GM12873 (cell line): ENCODE measurements around the gene ZKSCAN4.

Experiments
- TF ChIP-seq, protein P1 (sequence below): IDR thresholded peaks from 2 replicates; pipeline ENCODE4 v1.5.1; 2012; ENCODE audit warnings: low read depth, mild to moderate bottlenecking, moderate library complexity, low read length, control low read depth; ENCODE audit not compliant: insufficient read depth; ENCODE audit errors: missing control alignments

ZKSCAN4 gene

DNA sequence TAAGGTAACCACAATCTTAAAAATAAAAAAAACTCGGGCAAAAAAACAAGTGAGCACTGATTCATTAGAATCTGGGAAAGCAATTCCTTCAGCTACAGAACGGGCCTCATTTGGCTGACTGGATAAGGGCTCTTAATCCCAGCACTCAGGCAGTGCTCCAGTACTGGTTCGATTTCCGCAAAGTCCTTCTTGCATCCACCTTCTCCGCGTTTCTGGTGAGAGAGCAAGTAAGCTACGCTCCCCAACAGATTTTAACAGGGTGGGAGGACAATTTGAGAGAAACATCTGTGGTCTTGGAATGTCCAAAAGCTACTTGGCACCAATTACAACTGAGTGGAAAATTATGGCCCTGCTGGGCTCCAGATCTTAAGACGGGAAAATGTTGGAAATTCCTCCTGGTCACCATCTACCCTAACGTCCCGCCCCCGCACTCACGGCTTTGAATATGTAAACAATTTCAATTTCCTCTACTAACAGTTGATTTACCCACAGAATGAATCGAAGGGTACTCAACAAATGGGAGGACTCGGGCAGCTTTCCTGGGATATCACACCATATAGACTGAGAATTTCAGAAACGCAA is 45.0 kb downstream of the ZKSCAN4 start:
- TF ChIP-seq, protein P1, sequence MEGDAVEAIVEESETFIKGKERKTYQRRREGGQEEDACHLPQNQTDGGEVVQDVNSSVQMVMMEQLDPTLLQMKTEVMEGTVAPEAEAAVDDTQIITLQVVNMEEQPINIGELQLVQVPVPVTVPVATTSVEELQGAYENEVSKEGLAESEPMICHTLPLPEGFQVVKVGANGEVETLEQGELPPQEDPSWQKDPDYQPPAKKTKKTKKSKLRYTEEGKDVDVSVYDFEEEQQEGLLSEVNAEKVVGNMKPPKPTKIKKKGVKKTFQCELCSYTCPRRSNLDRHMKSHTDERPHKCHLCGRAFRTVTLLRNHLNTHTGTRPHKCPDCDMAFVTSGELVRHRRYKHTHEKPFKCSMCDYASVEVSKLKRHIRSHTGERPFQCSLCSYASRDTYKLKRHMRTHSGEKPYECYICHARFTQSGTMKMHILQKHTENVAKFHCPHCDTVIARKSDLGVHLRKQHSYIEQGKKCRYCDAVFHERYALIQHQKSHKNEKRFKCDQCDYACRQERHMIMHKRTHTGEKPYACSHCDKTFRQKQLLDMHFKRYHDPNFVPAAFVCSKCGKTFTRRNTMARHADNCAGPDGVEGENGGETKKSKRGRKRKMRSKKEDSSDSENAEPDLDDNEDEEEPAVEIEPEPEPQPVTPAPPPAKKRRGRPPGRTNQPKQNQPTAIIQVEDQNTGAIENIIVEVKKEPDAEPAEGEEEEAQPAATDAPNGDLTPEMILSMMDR: no peak

DNA sequence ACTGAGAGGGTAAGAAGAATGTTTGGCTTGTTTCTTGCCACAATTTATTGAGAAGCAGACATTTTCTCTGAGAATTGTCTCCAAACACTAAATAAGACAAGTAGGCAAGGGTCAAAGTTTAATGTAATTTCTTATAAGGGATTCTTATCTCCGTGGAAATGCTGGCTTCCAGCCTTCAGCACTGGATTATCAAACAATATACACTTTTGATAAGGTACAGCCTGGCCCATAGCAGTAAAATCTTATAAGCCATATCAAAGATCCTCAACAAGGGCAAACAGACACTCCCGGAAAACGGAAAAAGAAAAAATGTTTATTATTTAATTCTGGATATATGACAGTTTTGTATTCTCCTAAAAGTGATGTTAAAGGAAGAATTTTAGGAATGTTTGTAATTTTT is 45.5 kb downstream of the ZKSCAN4 start:
- TF ChIP-seq, protein P1: no peak

DNA sequence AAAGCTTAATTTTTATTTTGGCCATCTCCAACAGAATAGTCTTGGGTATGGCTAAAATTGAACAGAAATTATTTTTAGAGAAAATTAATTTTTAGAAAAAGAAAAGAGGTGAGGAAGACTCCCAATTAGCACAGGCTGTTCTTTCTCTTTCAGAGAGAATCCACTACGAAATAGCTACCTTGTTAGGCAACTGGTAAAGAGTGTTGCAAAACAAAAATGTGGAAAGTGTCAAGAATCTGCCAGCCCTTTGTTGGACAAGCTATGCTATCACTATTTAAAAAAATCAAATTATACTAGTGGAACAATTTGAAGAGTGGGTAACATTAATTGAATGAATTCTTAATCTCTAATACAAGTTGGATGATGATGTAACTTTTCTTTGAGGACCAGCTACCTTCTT is 46.2 kb downstream of the ZKSCAN4 start:
- TF ChIP-seq, protein P1: no peak

DNA sequence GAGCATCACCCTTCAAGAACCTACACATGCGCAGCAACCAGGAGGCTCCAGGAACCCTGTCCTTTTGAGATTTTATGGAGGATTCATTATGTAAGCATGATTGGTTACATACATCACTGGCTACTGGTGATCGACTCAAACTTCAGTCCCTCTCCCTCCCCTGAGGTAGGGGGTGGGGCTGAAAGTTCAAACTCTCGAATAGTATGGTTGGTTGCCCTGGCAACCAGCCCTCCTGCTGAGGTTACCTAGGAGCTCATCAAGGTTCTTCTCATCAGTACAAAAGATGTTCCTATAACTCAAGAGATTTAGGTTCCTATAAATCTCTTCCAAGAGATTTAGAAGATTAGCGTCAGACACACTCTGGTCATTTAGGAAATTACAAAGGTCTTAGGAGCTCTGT is 48.9 kb downstream of the ZKSCAN4 start:
- TF ChIP-seq, protein P1: no peak

DNA sequence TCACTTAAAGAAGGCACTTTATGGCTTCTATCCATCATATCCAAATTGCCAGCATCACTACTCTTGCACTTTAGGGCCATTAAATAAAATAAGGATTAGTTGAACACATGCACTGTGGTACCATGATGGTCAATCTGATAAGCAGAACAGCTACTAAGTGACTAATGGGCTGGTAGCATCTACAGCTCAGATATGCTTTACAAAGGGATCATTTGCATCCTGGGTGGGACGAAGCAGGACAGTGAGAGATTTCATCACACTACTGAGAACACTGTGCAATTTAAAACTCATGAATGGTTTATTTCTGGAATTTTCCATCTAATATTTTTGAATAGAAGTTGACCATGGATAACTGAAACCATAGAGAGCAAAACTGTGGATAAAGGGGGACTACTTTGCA is 52.0 kb downstream of the ZKSCAN4 start:
- TF ChIP-seq, protein P1: no peak
